Left ventricle myocardium superior (tissue), 1 donor: ENCODE data around the gene ZNF653. TPM values are rescaled to one million over a fixed set of nuclear protein-coding genes. Genes with fewer than 3 reads are reported as not detected.

Experiments
- ATAC-seq: fragments of 200-7000 bp; cut with Tn5 transposase; one replicate; pipeline ENCODE4 v1.9.1; 2020; ENCODE audit warnings: mild to moderate bottlenecking, moderate library complexity
- DNase-seq: peaks from one replicate; pipeline ENCODE4 v3.0.0-alpha.2; 2020
- intact Hi-C: fragments of 100-400 bp; cut with micrococcal nuclease; formaldehyde crosslinking; loops from one replicate; pipeline ENCODE4 v1.11.0; 2022
- total RNA-seq: library from RNA; stranded (reverse); fragmentation: NEBNext Ultra II Directional; extraction: Animal tissue kit (Norgen Biotek cat#: 25700); gene quantifications from one replicate; pipeline ENCODE4 v1.2.1, GENCODE V29; 2021
- donor health status: DM: no; HTN: yes; CAD: no; lungs with severe emphysema.

The ZNF653 gene
- total RNA-seq, 1 donor from 2014 or later, result 3.3 TPM

DNA sequence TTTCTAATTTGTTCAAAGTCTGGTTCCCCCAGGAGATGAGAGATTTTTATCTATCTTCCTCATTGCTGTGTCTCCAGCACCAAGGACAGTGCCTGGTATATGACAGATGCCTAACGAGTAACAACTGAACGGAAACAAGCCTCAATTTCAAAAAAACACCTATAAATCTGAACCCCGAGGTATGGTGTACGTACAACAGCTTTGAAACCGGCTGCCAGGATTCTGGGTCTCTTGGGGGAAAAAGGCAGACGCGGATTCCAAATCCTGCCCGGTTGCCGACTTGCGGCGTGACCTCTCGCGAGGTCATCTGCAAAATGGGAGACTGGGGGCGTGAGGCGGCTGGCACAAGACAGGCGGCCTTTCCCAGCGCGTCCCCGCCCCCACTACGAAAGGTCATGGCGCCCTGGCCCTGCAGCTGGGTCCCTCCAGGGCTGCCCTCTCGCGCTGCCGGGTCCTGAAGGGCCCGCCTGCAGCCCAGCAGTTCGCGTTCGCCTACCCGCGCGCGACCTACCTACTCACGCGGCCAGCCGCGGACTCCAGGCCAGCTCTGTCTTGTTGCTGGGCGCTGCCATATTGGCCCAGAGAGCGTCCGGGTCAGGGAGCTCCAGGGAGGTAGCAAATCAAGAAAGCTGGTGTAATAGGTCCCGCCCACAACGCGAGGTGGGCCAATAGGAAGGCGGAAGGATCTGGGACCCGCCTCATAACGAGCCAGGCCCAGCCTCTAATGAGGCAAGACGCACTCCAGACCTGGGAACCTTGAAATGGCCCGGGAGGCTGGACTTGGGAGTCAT is 23.1 kb upstream of the ZNF653 start, which contains the start of gene ECSIT:
Gene ECSIT, minus strand, starts transcription at position 584 of the 791 bp plus-strand sequence. CDS start 9,964 bp downstream, outside the sequence.
- intact Hi-C loops, result no loop called here
- DNase-seq (peak; percentile 98), ATAC-seq (peak; percentile 98)

DNA sequence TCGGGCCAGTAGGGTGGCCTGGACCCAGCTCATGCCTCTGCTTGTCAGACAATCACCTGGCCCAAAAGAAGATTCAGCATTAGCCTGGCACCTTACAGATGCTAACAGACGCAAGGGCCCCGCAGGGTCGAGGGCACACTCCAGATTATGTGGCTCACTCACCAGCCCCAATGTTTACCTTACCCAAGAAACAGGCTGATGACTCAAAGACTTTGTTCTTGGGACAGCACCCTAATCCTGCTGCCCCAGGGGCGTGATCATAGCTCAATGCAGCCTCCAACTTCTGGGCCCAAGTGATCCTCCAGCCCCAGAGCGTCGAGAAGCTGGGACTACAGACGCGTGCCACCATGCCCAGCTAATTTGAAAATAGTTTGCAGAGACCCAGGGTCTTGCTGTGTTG is 13.5 kb upstream of the ZNF653 start:
- ATAC-seq (no peak), DNase-seq (no peak)
- intact Hi-C loops, result no loop called here

DNA sequence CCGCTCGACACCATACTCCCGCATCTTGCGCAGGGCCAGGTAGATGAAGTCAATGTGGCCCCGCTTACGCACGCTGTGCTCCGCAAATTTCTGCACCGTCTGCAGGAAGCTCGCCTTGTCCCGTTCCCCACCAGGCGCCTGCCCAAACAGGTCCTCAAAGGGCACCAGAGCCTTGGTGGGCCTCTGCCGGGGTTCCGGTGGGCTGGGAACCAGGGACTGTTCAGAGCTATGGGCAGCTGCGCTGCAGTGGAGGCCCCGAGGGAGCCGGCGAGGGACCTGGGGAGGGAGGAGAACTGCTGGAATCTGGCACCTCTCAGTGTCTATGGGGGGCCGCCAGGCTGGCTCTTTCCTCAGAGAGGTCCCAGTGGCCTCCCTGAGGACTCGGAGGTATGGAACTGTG is 8.3 kb upstream of the ZNF653 start:
- intact Hi-C loops, result no loop called here
- no peak for ATAC-seq
- DNase-seq, result no peak

DNA sequence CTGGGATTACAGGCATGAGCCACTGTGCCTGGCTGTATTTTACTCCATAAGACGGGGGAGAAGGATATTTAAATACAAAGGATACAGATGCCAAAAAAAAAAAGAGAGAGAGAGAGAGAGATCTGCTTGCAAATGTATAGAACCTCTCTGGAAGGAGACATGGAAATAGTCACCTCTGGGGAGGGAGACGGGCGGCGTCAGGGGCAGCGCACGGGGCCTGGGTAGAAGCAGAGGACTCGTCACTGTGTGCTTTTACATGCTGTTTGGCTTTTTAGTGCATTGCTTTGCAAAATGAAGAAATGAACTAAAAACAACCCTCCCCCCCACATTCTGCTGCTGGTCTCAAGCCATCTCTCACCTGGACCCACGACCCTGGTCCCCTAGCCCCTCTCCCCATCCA is 4.8 kb upstream of the ZNF653 start:
- ATAC-seq, result no peak
- intact Hi-C loops, result no loop called here

DNA sequence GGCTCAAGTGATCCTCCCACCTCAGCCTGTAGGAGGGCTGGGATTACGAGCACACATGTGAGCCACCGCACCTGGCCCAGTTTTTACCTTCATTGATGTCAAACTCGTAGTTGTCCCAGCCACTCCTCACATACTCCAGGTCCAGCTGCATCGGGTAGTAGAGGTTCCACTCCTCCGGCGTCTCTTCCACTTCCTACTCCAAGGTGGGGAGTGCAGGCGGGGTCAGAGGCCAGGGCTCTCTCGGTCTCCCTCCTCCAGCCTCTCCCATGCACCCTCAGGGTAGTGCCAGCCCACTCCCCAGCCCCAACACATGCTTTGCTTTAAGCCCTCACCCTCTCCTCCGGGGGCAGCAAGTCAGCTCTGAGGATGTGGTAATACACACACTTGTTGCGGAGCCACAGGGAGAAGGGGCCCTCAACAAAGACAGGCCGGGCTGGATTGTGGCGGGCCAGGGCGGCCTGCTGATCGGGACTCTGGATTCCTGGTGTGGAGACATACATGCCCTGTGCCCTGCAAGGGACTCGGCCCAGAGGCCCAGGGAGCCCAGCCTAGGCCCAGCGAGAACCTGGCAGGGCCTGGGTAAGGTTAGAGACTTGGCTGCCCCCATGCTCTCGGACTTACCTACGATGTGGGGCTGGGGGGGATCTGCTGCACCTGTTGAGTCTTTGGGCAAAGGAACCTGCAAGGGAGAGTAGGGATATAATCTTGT is 1.9 kb upstream of the ZNF653 start:
- ATAC-seq, result no peak
- DNase-seq, result no peak
- intact Hi-C loops, result no loop called here

More for the DNA sequence above, 4.8 kb upstream of the ZNF653 start:
- no peak for DNase-seq

DNA sequence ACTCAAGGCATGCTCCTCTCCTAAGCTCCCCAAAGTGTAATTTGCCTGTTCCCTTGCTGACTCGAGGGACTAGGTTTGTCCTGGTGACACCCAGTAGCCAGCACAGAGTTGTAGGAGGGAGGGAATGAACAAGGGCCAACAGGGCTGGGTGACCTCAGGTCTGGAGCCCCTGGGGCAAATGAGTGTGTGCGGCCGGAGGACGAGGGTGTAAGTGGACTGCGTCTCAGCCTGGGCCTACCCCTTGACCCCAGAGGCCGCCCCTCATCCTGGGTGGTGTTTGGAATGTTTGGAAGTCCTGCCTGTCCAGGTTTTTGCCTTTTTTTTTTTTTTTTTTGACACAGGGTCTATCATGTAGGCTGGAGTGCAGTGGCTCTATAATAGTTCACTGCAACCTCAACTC is 1.3 kb upstream of the ZNF653 start:
- DNase-seq (no peak), ATAC-seq (no peak)
- intact Hi-C loops, result no loop called here

DNA sequence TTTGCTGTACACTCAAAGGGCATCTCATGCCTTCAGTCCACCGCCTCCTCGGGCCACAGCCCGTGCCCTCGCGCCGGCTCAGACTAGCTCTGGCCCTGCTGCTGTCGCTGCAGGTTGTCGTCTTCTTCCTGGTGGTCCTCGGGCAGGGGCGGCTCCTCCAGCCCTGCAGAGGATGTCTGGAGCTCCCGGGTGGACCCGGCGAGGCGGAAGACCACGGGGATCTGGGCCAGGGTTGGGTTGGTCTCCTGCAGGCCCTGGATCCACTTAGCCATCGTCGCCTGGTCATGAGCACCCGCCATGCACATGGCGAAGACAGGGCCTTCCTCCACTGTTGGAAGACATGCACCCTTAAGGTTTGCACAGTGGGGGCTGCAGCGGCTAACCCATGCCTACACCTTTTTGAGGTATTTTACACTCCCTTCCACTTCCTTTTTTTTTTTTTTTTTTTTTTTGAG is 489 bp upstream of the ZNF653 start:
- ATAC-seq, result peak; percentile 19
- intact Hi-C loops, result no loop called here
- DNase-seq, result no peak

DNA sequence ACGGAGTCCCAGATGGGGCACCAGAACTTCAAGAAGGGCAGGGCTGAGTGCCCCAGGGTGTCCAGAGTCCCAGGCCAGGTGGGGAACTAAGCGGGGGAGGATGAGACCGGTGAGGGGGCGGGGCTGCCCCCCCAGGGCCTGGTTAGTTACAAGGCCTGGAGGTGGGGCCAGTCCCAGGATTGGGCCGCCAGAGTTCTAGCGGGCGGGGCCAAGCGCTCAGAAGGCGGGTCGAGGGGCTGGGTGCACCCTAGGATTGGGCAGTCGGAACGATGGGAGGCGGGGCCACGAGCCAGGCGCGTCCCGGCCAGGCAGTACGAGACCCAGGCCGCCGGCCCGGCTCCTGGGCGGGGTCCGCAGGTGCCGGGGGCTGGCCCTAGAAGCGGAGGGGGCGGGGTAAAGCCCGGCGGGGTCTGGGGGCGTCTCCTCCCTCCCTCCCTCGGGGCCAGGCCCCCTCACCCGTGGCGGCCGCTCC is 571 bp downstream of the ZNF653 start:
- peak; percentile 99 for DNase-seq
- ATAC-seq, result peak; percentile 95
- intact Hi-C loops, result no loop called here

DNA sequence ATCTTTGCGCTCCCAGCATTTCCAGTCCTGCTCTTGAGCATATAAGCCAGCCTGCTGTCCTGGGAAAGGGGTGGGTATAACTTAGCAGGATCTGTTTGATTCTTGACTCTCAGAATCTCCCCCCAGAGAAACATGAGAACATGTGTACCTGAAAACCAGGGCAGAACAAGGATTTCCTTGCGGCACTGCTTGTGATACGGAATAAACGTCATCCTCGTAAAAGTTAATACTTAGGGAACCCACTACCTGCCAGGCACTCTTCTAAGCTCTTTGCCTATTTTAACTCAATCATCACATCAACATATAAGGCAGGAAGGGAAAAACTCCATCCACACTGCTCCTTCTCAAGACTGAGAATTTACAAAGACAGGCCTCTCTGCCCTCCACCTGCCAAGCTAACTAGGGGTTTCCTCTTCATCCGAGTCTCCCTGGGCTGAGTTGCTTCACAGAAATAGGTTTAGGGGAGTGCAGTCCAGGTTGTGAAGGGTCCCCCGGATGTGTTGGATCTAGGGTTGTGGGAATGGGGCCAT is 1.1 kb downstream of the ZNF653 start:
- intact Hi-C loops, result no loop called here
- DNase-seq, result no peak
- no peak for ATAC-seq

DNA sequence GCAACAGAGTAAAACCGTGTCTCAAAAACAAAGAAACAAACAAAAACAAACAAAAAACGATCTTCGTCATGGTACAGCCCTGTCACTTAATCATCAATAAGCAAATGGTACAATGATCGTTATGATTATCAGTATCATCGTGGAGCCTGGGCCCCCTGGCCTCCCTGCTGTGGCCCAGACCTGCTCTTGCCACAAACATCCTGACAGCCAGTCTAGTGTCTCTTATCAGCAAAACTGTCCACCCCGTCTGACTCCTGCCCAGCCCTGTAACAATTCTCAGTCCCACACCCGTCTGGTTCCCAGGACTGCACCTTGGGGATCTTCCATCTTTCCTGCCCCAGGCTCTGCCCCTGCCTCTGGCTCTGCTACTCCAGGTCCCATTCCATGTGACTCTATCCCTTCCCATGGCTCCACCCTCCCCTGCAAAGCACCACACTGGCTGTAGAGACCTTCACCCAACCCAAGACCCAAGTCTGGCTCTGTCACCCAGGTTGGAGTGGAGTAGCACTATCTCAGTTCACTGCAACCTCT is 5.7 kb downstream of the ZNF653 start:
- intact Hi-C loops, result no loop called here
- ATAC-seq, result no peak
- no peak for DNase-seq

DNA sequence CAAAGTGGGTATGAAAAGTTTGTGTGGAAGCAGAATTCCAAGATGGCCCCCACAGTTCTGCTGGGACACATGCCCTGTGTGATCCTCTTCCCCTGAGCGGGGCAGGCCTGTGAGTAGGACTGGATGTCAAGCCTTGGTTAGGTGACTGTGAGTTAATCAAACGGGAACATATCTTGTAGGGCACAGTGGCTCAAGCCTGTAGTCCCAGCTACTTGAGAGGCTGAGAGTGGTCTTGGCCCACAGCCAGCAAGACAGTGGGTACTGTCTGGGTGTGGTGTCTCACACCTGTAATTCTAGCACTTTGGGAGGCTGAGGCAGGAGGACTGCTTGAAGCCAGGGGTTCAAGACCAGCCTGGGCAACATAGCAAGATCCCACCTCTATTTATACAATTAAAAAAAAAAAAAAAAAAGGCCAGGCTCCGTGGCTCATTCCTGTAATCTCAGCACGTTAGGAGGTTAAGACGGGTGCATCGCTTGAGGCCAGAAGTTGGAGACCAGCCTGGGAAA is 6.4 kb downstream of the ZNF653 start:
- DNase-seq, result no peak
- intact Hi-C loops, result no loop called here
- ATAC-seq, result no peak

DNA sequence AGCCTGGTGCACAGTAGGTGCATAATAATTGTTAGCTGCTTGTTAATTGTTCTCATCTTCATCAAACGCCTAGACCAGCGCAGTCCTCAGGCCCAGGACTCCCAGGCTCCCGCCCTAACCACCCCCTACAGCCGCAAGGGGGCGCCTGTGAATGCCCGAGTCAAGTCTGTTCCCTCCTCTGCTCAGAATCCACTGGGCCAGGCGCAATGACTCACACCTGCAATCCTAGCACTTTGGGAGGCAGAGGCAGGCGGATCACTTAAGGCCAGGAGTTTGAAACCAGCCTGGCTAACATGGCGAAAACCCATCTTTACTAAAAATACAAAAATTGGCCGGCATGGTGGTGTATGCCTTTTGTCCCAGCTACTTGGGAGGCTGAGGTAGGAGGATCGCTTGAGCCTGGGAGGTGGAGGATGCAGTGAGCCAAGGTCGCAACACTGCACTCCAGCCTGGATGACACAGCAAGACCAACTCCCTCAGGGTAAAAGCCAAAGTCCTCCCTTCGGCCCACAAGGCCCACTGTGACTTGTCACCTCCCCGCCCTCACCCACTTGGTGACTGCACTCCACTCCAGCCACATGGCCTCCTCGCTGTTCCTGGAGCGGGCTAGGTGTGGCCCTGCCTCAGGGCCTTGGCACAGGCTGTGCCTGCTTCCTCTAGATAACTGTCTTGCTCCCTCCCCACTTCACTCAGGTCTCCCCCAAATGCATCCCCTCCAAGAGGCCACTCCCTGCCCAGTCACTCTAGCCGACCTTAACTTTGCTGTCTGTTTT is 9.1 kb downstream of the ZNF653 start:
- intact Hi-C loops, result no loop called here
- peak; percentile 66 for ATAC-seq
- peak; percentile 76 for DNase-seq

DNA sequence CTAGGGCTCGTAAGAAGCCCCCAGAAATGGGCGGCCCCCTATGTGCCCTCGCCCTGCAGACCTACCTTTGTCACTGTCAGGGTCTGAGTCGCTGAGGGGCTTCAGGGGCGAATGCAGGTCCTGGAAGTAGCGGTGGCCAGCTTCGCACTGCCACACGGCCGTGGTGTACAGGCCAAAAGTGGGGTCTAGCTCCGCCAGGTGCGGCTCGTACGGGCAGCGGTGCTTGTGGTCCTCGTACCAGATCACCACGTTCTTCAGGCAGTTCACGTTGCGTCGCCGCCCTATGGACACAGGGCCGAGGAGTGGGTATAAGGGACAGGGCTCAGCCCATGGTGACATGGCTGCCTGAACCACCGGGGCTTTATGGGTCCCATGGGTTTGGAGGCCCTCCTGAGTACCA is 9.8 kb downstream of the ZNF653 start:
- intact Hi-C loops, result no loop called here
- ATAC-seq (no peak), DNase-seq (no peak)

DNA sequence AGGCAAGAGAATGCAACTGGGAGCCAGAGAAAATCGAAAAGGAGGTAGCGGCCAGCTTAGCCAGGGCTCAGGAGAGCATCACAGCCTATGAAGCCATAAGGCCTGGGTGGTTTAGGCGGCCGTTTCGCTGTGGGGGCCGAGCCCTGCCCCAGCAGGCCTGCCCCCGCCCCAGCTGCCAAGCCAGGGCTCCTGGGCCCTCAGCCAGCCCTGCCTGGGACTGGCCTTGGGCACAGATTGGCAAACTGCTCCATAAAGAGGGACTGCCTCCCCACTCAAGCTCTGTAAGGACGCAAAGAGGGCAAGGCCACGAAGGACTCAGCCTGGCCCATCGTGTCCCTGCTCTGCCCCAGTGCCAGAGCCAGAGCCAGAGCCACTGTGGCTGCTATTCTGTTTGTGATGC is 10.2 kb downstream of the ZNF653 start:
- ATAC-seq (no peak), DNase-seq (no peak)
- intact Hi-C loops, result no loop called here

DNA sequence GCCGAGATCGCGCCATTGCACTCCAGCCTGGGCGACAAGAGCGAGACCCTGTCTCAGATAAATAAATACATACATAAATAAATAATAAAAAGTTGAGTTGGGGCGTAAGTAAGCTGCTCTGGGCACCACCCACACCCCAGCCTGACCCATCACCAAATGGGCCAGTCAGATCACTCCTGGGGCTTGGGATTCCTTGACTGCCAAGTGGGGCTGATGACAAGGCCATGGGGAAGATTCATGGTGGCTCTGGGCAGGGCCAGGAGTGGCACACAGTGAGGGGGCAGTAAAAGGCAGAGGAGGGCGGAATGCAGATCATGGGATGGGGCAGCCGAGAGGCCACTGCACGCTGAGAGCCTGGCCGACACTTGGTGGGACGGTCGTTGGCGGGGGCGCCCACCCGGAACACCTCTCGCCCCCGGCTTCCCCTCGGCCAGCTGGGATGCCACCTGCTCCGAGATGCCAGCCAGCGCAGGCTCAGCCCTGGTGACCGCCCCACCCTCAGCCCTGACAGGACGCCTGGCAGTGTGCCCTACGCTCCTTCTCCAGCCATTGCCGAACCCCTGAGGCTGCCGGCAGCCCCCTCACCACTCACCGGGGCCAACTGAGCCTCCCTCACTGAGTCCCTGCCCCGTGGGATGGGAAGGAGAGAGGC is 10.9 kb downstream of the ZNF653 start:
- intact Hi-C loops, result no loop called here

DNA sequence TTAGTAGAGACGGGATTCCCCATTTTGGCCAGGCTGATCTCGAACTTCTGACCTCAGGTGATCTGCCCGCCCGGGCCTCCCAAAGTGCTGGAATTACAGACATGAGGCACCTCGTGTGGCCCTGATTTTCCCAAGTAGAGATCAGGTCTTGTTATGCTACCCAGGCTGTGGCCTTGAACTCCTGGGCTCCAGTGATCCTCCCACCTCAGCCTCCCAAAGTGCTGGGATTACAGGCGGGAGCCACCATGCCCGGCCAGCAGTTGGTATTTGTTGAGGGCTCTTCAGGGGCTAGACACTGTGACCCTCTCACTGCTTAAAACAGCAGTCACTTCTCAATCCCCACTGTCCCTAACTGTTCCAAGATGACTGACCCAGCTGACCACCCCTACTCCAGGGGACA is 16.3 kb downstream of the ZNF653 start:
- intact Hi-C loops, result no loop called here
- ATAC-seq (no peak), DNase-seq (no peak)

More for the DNA sequence above, 10.9 kb downstream of the ZNF653 start:
- no peak for ATAC-seq
- no peak for DNase-seq

DNA sequence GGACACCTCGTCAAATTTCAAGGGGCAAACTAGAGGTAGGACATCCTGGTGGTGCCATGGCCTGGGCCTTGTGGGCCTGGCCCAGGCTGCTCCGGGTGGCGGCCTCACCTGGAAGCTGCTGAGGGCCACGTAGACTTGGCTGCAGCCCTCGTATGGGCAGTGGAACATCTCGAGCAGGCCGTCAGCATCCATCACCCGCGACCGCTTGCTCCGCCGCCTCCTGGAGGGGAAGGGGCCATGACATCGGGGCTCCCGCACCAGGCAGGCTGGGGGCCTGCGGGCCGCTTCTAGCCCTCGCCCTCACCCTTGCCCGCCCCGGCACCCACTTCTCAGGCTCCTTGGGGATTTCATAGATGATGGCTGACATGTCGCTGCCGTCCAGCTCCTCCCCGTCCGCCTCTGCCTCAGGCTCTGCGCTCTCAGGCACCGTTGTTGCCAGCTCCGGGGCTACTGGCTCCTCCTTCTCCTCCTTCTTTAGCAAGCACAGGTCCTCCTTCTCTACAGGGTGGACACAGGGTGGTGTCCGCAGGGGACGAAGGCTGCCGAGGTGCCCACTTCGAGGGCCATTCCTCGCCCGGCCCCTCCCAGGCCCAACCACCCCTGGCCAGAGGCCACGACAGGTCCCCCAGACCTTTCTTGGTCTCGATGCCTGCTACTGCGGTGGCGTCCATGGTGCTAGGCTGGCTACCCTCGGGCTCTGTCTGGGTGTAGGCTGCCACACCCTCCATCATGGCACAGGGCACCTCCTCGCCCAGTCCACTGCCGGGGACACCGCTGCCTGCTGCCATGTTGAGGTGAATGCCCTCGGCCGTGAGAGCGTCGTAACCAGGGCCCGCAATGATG is 18.8 kb downstream of the ZNF653 start:
- no peak for ATAC-seq
- intact Hi-C loops, result no loop called here
- DNase-seq, result no peak
